ENCODE data around the gene KIF1A. TPM values are rescaled to one million over a fixed set of nuclear protein-coding genes. Genes with fewer than 3 reads are reported as not detected.

KIF1A gene
- total and polyA plus RNA-seq, 10 of the 15 experiments (the other 5 are each of a cell fraction or from before 2014, with no cell fraction given), result 0.04 to 0.95 (median 0.06) TPM; not detected in 5

DNA sequence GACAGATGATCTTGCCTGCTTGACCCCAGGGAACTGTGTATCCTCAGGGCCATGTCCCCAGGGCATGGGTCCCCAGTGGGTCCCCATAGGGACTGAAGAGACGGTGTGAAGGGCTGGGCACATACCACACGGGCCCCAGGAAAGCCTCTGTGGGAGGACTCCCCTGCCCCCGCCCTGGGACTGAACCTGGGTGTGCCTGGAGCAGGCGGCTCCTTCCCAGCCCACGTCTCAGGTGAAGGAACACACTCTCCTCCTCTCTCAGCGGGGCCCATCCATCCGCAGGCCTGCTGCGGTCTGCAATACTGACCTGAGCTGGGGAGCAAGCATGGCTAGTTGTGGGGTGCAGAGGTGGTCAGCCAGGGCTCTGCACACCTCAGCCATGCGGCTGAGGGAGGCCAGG is 45.2 kb downstream of the KIF1A start:
- no TSS peak for BruUV-seq (replicated peaks)
- intact Hi-C loops (cut with micrococcal nuclease; ENCODE audit: unreplicated experiment) (no loop called here), in situ Hi-C loops (cut with MboI) (no loop called here)
- no peak for ATAC-seq
- Histone ChIP-seq H4K20me1 (ENCODE audit: control insufficient read depth, insufficient read depth) (no peaks in the 10 kb centered on the region), H2AFZ (ENCODE audit: control insufficient read depth, low read depth, low read length) (no peak overlapping the region), H3K4me3 (no peak overlapping the region), H3K36me3 (ENCODE audit: control insufficient read depth in 2 of 2, insufficient read depth in 2 of 2, low read length in 1 of 2) (no peaks in the 10 kb centered on the region), H3K27me3 (replicated peaks in 1 of 2; ENCODE audit: control insufficient read depth in 2 of 2, insufficient read depth in 2 of 2, low read length in 1 of 2) (no peaks in the 10 kb centered on the region), H3K9me3 (replicated peaks; ENCODE audit: control insufficient read depth, insufficient read depth, low read length) (no peaks in the 10 kb centered on the region), H3K9ac (ENCODE audit: control insufficient read depth, insufficient read depth, low read length) (no peak overlapping the region), H3K79me2 (ENCODE audit: control insufficient read depth, insufficient read depth, low read length) (no peaks in the 10 kb centered on the region), H3K4me2 (ENCODE audit: control insufficient read depth, insufficient read depth) (no peak overlapping the region), H3K4me1 (ENCODE audit: control insufficient read depth, insufficient read depth, low read length) (no peaks in the 10 kb centered on the region), H3K27ac (ENCODE audit: control insufficient read depth, insufficient read depth) (no peak overlapping the region)
- ChIA-PET POLR2A (no interaction called here), RAD21 (ENCODE audit: unreplicated experiment) (no interaction called here), CTCF (no interaction called here), SMC1A (ENCODE audit: uncharacterized antibody, unreplicated experiment) (no interaction called here)
- FAIRE-seq, result no peak
- 40% methylated on average over 9 of the region's 9 CpGs for WGBS (ENCODE audit: insufficient coverage, insufficient replicate concordance, low lambda C conversion rate, missing lambda C conversion rate)
- DNase-seq (ENCODE audit: low read depth, low spot score), result no peak
- TF ChIP-seq CBFB (IDR thresholded peaks at IDR 0.05; ENCODE audit: low read depth), result no peak
- TF ChIP-seq NR2C2 (IDR thresholded peaks at IDR 0.05; ENCODE audit: borderline replicate concordance, control insufficient read depth, insufficient read length, low read depth), result no peak
- TF ChIP-seq EZH2 (IDR thresholded peaks at IDR 0.05; ENCODE audit: borderline replicate concordance, control insufficient read depth, low read depth, low read length), result no peak
- TF ChIP-seq, protein P1, sequence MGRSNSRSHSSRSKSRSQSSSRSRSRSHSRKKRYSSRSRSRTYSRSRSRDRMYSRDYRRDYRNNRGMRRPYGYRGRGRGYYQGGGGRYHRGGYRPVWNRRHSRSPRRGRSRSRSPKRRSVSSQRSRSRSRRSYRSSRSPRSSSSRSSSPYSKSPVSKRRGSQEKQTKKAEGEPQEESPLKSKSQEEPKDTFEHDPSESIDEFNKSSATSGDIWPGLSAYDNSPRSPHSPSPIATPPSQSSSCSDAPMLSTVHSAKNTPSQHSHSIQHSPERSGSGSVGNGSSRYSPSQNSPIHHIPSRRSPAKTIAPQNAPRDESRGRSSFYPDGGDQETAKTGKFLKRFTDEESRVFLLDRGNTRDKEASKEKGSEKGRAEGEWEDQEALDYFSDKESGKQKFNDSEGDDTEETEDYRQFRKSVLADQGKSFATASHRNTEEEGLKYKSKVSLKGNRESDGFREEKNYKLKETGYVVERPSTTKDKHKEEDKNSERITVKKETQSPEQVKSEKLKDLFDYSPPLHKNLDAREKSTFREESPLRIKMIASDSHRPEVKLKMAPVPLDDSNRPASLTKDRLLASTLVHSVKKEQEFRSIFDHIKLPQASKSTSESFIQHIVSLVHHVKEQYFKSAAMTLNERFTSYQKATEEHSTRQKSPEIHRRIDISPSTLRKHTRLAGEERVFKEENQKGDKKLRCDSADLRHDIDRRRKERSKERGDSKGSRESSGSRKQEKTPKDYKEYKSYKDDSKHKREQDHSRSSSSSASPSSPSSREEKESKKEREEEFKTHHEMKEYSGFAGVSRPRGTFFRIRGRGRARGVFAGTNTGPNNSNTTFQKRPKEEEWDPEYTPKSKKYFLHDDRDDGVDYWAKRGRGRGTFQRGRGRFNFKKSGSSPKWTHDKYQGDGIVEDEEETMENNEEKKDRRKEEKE (IDR thresholded peaks at IDR 0.05), result no peak
- TF ChIP-seq RAD51 (IDR thresholded peaks at IDR 0.05), result no peak
- TF ChIP-seq BCL11A (IDR thresholded peaks at IDR 0.05; ENCODE audit: low read depth, low read length), result no peak
- TF ChIP-seq YY1 (IDR thresholded peaks at IDR 0.05; ENCODE audit: low read depth, low read length), result no peak
- TF ChIP-seq, protein P2, sequence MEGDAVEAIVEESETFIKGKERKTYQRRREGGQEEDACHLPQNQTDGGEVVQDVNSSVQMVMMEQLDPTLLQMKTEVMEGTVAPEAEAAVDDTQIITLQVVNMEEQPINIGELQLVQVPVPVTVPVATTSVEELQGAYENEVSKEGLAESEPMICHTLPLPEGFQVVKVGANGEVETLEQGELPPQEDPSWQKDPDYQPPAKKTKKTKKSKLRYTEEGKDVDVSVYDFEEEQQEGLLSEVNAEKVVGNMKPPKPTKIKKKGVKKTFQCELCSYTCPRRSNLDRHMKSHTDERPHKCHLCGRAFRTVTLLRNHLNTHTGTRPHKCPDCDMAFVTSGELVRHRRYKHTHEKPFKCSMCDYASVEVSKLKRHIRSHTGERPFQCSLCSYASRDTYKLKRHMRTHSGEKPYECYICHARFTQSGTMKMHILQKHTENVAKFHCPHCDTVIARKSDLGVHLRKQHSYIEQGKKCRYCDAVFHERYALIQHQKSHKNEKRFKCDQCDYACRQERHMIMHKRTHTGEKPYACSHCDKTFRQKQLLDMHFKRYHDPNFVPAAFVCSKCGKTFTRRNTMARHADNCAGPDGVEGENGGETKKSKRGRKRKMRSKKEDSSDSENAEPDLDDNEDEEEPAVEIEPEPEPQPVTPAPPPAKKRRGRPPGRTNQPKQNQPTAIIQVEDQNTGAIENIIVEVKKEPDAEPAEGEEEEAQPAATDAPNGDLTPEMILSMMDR (IDR thresholded peaks at IDR 0.05 in 2 of 3, conservative IDR thresholded peaks at IDR 0.05 in 1 of 3; ENCODE audit: control insufficient read depth in 2 of 3, extremely low read depth in 1 of 3, insufficient read depth in 1 of 3, low read depth in 3 of 3, low read length in 3 of 3), result no peak
- TF ChIP-seq MYB (IDR thresholded peaks at IDR 0.05; ENCODE audit: borderline replicate concordance, low read depth, low read length), result no peak
- TF ChIP-seq, protein P3, sequence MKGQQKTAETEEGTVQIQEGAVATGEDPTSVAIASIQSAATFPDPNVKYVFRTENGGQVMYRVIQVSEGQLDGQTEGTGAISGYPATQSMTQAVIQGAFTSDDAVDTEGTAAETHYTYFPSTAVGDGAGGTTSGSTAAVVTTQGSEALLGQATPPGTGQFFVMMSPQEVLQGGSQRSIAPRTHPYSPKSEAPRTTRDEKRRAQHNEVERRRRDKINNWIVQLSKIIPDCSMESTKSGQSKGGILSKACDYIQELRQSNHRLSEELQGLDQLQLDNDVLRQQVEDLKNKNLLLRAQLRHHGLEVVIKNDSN (IDR thresholded peaks at IDR 0.05; ENCODE audit: borderline replicate concordance, extremely low read length, insufficient read depth, low read depth, low read length), result no peak
- TF ChIP-seq, protein P4, sequence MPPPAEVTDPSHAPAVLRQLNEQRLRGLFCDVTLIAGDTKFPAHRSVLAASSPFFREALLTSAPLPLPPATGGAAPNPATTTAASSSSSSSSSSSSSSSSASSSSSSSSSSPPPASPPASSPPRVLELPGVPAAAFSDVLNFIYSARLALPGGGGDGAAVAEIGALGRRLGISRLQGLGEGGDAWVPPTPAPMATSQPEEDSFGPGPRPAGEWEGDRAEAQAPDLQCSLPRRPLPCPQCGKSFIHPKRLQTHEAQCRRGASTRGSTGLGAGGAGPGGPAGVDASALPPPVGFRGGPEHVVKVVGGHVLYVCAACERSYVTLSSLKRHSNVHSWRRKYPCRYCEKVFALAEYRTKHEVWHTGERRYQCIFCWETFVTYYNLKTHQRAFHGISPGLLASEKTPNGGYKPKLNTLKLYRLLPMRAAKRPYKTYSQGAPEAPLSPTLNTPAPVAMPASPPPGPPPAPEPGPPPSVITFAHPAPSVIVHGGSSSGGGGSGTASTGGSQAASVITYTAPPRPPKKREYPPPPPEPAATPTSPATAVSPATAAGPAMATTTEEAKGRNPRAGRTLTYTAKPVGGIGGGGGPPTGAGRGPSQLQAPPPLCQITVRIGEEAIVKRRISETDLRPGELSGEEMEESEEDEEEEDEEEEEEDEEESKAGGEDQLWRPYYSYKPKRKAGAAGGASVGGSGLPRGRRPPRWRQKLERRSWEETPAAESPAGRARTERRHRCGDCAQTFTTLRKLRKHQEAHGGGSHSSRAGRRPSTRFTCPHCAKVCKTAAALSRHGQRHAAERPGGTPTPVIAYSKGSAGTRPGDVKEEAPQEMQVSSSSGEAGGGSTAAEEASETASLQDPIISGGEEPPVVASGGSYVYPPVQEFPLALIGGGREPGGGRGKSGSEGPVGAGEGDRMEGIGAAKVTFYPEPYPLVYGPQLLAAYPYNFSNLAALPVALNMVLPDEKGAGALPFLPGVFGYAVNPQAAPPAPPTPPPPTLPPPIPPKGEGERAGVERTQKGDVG (CRISPR knock-in tag; IDR thresholded peaks at IDR 0.05), result no peak
- TF ChIP-seq STAT1 (conservative IDR thresholded peaks at IDR 0.05), result no peak
- no peak for TF ChIP-seq TBL1XR1 (IDR thresholded peaks at IDR 0.05; ENCODE audit: low read depth, low read length)
- TF ChIP-seq, protein P5, sequence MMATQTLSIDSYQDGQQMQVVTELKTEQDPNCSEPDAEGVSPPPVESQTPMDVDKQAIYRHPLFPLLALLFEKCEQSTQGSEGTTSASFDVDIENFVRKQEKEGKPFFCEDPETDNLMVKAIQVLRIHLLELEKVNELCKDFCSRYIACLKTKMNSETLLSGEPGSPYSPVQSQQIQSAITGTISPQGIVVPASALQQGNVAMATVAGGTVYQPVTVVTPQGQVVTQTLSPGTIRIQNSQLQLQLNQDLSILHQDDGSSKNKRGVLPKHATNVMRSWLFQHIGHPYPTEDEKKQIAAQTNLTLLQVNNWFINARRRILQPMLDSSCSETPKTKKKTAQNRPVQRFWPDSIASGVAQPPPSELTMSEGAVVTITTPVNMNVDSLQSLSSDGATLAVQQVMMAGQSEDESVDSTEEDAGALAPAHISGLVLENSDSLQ (IDR thresholded peaks at IDR 0.05), result no peak
- no peak for TF ChIP-seq KLF5 (IDR thresholded peaks at IDR 0.05; ENCODE audit: partially characterized antibody)
